Activated naive CD4-positive, alpha-beta T cell treated with anti-CD3 and anti-CD28 coated beads, Interleukin-2, amount 50 U/mL, for 72 hours (primary cell): ENCODE results near the gene PSG1. TPM values are rescaled to one million over a fixed set of nuclear protein-coding genes. Genes with fewer than 3 reads are reported as not detected.
"Not testable (repeated sequence)": the region's sequence is repeated elsewhere in the genome, so short reads cannot be mapped to it uniquely, and the experiment has no call there.

ENCODE experiments used
- ATAC-seq, 2 donors: fragments of 150-1000 bp; cut with Tn5 transposase; 2 replicates each; pipeline ENCODE4 v1.10.0; 2021; ENCODE audit warnings: mild to moderate bottlenecking in 2 of 2, moderate library complexity in 2 of 2
- DNase-seq, 2 donors: peaks; one replicate each; pipeline ENCODE4 v3.0.0; 2021 to 2022; ENCODE audit warnings: low spot score in 2 of 2
- H3K27ac Mint-ChIP-seq, 2 donors: one replicate each; pipeline ENCODE4 v1.8.0; 2022; ENCODE audit warnings: mild to moderate bottlenecking in 2 of 2, mixed read lengths in 2 of 2
- H3K36me3 Mint-ChIP-seq, 2 donors: one replicate each; pipeline ENCODE4 v1.8.0; 2022; ENCODE audit warnings: mixed read lengths in 2 of 2
- H3K9me3 Mint-ChIP-seq, 2 donors: one replicate each; pipeline ENCODE4 v1.8.0; 2022; ENCODE audit warnings: mixed read lengths in 2 of 2
- total RNA-seq, 2 donors: library from RNA; stranded (reverse); gene quantifications; one replicate each; pipeline ENCODE4 v1.2.3, GENCODE V29; 2022

The PSG1 gene
- total RNA-seq: under 1 TPM; 0.45 to 0.64 TPM

DNA sequence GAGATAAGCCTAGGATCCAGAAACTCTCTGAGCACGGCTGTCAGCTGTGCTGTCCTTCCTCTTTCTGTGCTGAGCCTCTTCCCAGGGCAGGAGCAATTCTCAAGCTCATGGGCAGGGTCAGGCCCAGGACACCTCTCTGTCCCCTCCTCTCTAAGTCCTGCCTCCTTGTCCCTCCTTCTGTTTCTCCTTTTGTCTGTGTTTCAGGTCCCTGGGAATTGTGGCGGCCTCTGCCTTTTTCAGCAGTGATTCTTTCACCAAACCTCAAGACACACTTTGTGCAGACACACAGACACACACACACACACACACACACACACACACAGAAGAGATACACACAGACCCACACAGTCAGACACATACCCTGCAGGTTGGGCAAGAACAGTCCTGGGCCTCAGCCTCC, at the start of gene PSG1:
TSS of gene PSG1 (minus strand) at position 101 of the 400 bp plus-strand sequence. CDS start 132 bp downstream, outside the sequence.
- Mint-ChIP-seq H3K36me3 (no peaks in the 10 kb centered on the region), H3K27ac (peak within 1 kb of the TSS; percentile 14 to 77), H3K9me3 (no peaks in the 10 kb centered on the region)
- DNase-seq: no peak
- ATAC-seq: no peak

- no peak for DNase-seq
- Mint-ChIP-seq H3K27ac (no peak overlapping the region), H3K36me3 (no peaks in the 10 kb centered on the region), H3K9me3 (no peaks in the 10 kb centered on the region)
- no peak for ATAC-seq
Measured at GRCh38 chr19:42928896-42929295, 49.4 kb upstream of the PSG1 start.

DNA sequence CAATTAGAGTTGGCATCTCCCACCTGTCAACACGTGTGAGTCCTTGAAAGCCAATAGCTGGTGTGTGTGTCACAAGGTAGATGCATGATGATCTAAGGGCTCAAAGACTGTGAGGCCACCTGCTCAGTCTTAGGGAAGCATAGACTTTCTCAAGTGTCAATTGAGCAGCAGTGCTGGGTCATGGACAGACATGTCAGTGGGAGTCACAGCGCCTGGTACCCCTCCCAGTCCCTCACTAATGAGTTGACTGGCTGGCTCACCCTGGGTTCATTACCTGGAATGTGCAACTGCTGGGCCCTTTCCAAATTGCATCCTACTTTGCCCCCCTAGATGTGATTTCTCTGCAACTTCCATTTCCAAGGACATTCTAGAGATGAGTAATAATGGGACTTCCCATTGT, 47.3 kb upstream of the PSG1 start:
- DNase-seq (no peak), ATAC-seq (no peak)
- Mint-ChIP-seq H3K36me3 (no peaks in the 10 kb centered on the region), H3K9me3 (no peaks in the 10 kb centered on the region), H3K27ac (no peak overlapping the region)

GRCh38 chr19:42923106-42923505, 43.6 kb upstream of the PSG1 start:
- not testable (repeated sequence) for H3K27ac Mint-ChIP-seq, H3K9me3 Mint-ChIP-seq, H3K36me3 Mint-ChIP-seq, ATAC-seq
- DNase-seq: peak in 1 of 2 donors; percentile 27

DNA sequence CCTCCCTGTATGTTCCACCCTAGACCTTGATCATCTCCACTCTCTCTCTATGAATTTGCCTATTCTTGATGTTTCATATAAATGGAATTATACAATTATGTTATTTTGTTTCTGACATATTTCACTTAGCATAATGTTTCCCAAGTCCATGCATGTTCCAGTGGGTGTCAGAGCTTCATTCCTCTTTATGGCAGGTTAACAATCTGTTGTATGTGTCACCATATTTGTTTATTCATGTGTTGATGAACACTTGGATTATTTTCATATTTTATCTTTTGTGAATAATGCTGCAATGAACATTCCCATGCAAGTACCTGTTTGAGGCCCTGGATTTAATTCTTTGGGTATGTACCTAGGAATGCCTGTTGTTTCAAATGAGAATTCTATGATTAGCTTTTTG, 41.5 kb upstream of the PSG1 start:
- not testable (repeated sequence) for H3K27ac Mint-ChIP-seq, H3K36me3 Mint-ChIP-seq, ATAC-seq, H3K9me3 Mint-ChIP-seq, DNase-seq

- Mint-ChIP-seq H3K27ac (no peak overlapping the region), H3K9me3 (no peaks in the 10 kb centered on the region)
- no peak for ATAC-seq
Measured at GRCh38 chr19:42919757-42920079, 40.2 kb upstream of the PSG1 start.

DNA sequence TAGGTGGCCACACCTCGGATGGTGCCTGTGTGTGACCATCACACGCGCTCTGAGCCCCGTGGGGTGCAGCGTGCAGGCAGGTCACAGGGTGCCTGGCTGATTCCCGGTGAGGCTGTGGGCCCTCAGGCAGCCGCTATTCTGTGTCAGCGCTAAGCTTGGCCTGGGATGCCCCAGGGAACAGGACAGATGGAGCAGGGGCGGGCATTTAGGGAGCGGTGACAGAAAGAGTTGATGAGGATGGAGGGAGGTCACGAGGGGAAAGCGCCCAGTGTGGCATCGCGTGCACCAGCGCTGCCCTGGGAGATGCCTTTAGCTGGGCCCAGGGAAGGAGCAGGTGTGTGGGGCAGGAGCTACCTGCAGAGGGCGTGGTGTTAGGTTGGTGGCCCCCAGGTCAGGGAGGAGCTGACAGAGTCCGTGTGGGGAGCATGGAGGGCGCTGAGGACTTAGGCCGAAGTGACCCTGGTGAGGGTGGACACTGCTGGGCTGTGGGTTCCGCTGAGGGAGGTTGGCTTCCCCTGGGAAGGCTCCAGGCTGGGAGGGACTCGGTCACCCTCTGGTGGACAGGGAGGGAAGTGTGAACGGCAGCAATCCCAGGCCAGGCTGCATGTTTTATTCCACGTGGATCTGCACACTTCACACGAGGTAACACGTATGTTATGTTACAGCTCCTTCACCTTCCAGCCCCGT, 39.7 kb upstream of the PSG1 start:
- ATAC-seq, DNase-seq, H3K36me3 Mint-ChIP-seq, H3K9me3 Mint-ChIP-seq, H3K27ac Mint-ChIP-seq: not testable (repeated sequence)

More at GRCh38 chr19:42919757-42920079, 40.2 kb upstream of the PSG1 start:
- H3K36me3 Mint-ChIP-seq: no peaks in the 10 kb centered on the region
- no peak for DNase-seq

DNA sequence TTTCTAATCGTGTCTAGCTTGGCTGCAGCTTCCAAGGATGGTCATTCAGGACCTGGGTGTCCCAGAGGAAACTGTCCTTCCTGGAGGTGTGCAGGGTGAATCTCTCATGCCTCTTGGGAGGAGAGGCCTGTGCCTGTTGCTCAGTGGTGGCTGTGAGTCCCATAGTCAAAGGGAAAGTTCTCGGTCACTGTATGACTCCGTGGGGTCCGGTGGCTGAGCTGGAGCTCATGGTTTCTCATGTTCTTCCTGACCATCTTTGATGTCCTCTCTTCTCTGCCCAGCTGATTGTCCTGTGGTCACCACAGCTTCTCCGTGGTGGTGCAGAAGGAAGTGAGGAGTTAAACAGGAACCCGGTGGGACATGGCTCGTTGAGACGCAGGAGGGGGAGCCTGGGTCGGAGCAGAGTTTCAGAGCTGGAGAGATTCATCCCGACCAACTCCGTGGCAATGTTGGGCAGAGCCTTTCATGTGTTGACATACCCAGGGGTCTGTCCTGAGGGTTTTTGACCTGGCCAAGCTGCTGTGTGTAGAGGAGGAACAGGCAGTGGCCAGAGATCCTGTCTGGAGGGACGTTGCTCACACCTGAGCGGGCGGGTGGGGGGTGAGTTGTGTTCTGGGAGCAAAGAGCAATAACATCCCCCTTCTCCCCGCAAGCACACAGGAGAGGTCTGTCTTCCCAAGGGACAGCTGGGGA, 39.0 kb upstream of the PSG1 start:
- H3K36me3 Mint-ChIP-seq, ATAC-seq, DNase-seq, H3K9me3 Mint-ChIP-seq: not testable (repeated sequence)
- H3K27ac Mint-ChIP-seq: peak overlapping the region; percentile 20 to 39

DNA sequence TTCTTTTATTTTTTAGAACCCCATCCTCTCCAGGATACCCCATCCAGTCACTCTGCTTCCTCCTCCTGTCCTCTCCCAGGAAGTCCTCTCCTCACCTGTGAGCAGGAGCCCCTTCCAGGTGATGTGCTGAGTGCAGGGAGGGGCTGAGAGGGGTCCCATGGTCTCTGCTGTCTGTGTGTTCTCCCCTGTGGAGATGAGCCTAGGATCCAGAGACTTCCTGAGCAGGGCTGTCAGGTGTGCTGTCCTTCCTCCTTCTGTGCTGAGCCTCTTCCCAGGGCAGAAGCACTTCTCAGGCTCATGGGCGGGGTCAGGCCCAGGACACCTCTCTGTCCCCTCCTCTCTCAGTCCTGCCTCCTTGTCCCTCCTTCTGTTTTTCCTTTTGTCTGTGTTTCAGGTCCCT, 38.1 kb upstream of the PSG1 start, which contains the start of gene PSG6:
TSS of gene PSG6 (minus strand) at position 261 of the 400 bp plus-strand sequence. CDS start at position 159, 102 bp downstream.
- peak within 1 kb of the TSS; percentile 39 to 45 for H3K27ac Mint-ChIP-seq
- H3K36me3 Mint-ChIP-seq, ATAC-seq, H3K9me3 Mint-ChIP-seq, DNase-seq: not testable (repeated sequence)

- not testable (repeated sequence) for H3K9me3 Mint-ChIP-seq, H3K36me3 Mint-ChIP-seq, DNase-seq, ATAC-seq, H3K27ac Mint-ChIP-seq
Measured at GRCh38 chr19:42916931-42917330, 37.4 kb upstream of the PSG1 start.

- ATAC-seq, DNase-seq, H3K9me3 Mint-ChIP-seq, H3K36me3 Mint-ChIP-seq, H3K27ac Mint-ChIP-seq: not testable (repeated sequence)
Measured at GRCh38 chr19:42913516-42913915, 34.0 kb upstream of the PSG1 start.

DNA sequence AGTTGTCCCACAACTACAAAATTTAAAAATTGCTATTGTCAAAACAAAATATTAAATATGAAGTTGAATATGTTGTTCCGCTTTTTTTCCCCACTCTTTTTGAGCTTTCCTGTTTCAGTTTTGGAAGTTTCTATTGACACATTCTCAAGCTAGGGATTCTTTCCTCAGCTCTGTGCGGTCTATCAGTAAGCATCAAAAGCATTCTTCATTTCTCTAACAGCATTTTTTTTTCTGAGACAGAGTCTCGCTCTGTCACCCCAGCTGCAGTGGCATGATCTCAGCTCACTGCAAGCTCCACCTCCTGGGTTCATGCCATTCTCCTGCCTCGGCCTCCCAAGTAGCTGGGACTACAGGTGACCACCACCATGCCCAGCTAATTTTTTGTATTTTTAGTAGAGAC, 33.4 kb upstream of the PSG1 start:
- H3K27ac Mint-ChIP-seq, H3K9me3 Mint-ChIP-seq, H3K36me3 Mint-ChIP-seq, DNase-seq, ATAC-seq: not testable (repeated sequence)

- H3K36me3 Mint-ChIP-seq, ATAC-seq, DNase-seq, H3K9me3 Mint-ChIP-seq, H3K27ac Mint-ChIP-seq: not testable (repeated sequence)
Measured at GRCh38 chr19:42911731-42912130, 32.2 kb upstream of the PSG1 start.

DNA sequence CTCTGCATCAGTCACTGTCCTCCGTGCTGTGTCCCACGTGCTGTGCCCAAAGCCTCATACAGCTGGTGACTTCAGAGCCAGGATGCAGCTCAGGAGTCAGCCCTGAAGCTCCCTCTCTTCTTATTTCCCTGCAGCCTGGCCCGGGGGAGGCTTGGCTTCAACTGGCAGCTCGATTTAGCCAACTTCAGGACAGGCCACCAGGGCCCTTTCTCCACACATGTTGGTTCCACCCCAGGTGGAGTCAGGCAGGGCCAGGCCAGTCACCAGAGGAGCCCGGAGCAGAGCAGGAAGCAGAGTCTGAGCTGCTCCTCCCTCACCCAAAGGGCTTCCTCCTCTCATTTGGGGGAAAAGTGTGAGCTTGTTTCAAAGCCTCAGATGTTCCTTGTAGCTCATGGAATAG, 26.6 kb upstream of the PSG1 start:
- DNase-seq, H3K36me3 Mint-ChIP-seq, H3K9me3 Mint-ChIP-seq, H3K27ac Mint-ChIP-seq, ATAC-seq: not testable (repeated sequence)

DNA sequence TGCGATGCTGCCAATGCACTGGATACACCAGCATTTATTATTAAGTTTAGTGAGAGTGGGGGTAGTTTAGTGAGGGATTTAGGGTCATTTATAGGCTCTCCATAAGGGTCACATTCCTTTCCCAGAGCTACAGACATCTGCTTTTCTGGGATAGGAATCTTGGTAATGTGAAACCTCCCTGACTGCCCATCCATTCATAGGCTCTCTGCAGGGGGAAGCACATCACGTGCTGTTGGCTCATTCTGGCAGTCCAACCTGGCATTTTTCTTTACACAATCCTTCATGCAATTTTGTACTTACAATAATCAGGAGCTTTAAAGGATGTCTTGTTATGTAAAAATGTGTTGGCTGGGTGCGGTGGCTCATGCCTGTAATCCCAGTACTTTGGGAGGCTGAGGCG, 21.0 kb upstream of the PSG1 start:
- not testable (repeated sequence) for ATAC-seq, H3K27ac Mint-ChIP-seq, H3K36me3 Mint-ChIP-seq, DNase-seq, H3K9me3 Mint-ChIP-seq

DNA sequence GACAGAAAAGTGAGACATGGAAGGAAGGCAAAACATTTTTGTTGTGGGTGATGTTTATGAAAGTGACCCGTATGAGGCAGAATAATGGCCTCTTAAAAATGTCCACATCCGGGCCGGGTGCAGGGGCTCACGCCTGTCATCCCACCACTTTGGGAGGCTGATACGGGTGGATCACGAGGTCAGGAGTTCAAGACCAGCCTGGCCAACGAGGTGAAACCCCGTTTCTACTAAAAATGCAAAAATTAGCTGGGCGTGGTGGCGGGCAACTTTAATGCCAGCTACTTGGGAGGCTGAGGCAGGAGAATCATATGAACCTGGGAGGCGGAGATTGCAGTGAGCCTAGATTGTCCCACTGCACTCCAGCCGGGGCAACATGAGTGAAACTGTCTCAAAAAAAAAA, 20.2 kb upstream of the PSG1 start:
- DNase-seq, H3K9me3 Mint-ChIP-seq, H3K36me3 Mint-ChIP-seq, ATAC-seq, H3K27ac Mint-ChIP-seq: not testable (repeated sequence)

DNA sequence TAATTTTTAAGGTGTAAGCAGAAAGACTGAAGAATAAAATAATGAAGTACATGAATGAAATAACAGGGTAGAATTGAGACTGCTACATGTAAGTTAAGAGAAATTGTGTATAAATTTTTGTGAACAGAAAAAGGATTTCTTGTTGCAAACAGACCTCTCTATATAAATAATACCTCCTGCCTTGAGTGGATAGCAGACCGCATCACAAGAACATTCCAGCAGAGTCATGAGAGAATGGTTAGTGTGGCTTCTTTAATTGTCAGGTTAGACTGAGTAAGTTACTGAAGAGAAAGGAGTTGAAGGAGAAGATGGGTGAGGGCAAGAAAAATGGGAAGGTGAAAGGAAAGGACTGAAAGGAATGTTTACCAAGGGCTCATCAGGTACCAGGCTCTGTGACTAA, 19.6 kb upstream of the PSG1 start:
- ATAC-seq, H3K36me3 Mint-ChIP-seq, H3K9me3 Mint-ChIP-seq, DNase-seq, H3K27ac Mint-ChIP-seq: not testable (repeated sequence)

DNA sequence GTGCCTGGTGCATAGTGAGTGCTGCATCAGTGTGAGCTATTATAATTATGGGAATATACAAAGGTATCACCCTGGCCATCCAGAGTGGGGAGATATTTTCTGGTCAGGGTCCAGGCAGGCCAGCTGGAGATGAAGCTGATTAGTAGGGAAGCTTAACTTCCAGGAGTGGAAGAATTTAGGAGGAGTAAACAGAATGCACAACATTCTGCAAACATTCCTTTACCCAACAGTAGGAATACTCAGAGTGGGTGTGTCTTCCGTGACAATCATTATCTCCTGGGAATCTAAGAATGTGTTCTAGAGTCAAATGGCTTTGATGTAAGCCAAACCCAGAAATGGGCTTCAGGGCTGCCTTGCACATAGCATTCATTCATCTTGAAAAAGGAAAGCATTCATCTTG, 19.1 kb upstream of the PSG1 start:
- H3K27ac Mint-ChIP-seq, DNase-seq, ATAC-seq, H3K9me3 Mint-ChIP-seq, H3K36me3 Mint-ChIP-seq: not testable (repeated sequence)
